ENCODE measurements around the gene SGCA. TPM values are rescaled to one million over a fixed set of nuclear protein-coding genes. Genes with fewer than 3 reads are reported as not detected.

Gene SGCA
- polyA plus RNA-seq, 1 donor: 424 TPM

- DNase-seq: no peak
Observed at GRCh38 chr17:50182783-50183420, 17.1 kb downstream of the SGCA start.

DNA sequence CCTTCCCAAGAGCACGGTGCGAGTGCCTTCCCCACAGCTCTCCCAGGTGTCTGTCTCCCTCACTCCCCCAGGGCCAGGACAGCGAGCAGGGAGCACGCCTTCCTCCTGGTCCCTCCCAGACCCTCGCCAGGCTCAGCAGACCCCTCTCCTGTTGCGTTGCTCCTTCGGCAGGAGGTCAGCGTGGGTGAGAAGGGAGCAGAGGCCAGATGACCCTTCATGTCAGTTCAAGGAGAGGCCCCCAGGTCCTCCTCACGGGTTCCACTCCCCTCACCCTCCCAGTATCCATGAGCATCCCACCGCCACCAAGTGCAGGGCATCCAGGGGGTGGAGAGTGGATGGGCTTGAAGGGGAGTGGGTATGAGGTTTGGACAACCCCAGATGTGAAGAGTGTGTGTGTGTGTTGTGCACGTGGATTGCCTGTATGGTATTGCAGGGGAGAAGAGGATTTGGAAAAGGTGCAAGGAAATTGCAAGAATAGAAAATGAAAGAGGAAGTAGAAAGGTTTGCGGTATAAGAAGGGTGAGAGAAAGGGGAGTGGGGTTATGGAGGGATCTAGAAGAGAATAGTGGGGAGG is 17.7 kb downstream of the SGCA start:
- no peak for DNase-seq

GRCh38 chr17:50184064-50184463 is 18.3 kb downstream of the SGCA start:
- DNase-seq: no peak

GRCh38 chr17:50184611-50185398 is 19.0 kb downstream of the SGCA start:
- no peak for DNase-seq

- no peak for DNase-seq
Observed at GRCh38 chr17:50185631-50186471, 20.0 kb downstream of the SGCA start.

DNA sequence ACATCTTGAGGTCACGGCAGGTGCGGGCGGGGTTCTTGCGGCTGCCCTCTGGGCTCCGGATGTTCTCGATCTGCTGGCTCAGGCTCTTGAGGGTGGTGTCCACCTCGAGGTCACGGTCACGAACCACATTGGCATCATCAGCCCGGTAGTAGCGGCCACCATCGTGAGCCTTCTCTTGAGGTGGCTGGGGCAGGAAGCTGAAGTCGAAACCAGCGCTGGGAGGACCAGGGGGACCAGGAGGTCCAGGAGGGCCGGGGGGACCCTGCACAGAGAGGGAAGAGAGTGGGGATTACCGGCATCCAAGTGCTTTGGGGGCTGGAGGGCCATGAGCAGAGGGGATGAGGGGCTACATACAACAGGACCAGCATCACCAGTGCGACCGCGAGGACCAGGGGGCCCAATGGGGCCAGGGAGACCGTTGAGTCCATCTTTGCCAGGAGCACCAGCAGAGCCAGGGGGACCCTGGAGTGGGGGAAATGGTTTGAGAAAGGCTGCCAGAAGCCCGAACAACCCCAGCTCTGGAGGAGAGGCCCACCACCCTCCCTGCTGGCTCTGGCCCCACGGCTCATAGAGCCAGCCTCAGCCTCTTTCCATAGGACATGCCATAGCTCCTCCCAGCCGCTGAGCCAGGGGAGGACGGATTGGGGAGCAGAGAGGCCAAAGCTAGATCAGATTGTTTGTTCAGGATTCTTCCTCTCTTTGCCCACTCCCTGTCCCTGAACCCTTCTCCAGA is 21.0 kb downstream of the SGCA start:
- DNase-seq: peak; percentile 86

DNA sequence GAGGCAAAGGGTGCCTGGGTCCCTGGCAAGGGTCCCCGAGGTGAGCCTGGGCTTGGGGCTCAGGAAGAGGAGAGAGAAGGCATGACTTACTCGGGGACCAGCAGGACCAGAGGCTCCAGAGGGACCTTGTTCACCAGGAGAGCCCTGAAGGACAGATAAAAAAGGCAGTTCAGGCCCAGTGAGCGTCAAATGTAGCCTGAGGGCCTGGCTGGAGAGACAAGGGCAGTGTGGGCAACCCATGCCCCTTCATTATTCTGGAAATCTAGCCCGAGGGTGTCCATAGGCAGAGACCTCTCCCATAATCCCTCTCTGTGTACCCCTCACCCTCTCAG is 21.6 kb downstream of the SGCA start:
- DNase-seq: no peak

DNA sequence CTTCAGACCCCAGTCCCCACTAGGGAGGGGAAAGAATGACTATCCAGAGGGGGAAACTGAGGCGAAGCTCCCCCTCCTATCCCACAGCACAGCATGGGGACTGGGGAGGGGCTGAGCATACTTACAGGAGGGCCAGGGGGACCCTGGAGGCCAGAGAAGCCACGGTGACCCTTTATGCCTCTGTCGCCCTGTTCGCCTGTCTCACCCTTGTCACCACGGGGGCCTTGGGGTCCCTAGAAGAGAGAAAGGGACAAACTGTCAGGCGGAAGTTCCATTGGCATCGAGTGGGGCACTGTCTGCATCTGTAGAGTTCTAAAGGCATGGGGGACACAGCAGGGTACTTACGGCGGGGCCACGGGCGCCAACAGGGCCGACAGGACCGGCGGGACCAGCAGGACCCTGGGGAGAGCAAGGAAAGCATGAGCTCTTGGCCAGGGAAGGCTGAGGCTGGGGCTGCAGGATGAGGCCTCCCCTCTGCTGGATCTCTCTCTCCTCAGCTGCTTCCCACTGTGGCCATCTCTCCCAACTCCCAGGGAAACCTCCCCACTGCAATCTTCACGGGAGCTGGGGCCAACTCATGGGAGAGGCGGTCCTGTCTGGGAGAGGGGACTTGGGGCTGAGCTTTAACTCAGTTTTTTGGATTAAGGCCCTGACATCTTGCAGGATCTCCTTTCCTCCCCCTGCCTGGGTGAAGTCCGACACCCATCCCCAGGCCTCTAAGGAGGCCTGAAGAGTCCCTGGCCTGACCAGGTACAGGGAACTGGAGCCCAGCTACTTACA is 22.1 kb downstream of the SGCA start:
- DNase-seq: peak; percentile 76

- no peak for DNase-seq
Observed at GRCh38 chr17:50188531-50188920, 22.7 kb downstream of the SGCA start.

GRCh38 chr17:50188921-50189549 is 23.2 kb downstream of the SGCA start:
- DNase-seq: peak; percentile 74

DNA sequence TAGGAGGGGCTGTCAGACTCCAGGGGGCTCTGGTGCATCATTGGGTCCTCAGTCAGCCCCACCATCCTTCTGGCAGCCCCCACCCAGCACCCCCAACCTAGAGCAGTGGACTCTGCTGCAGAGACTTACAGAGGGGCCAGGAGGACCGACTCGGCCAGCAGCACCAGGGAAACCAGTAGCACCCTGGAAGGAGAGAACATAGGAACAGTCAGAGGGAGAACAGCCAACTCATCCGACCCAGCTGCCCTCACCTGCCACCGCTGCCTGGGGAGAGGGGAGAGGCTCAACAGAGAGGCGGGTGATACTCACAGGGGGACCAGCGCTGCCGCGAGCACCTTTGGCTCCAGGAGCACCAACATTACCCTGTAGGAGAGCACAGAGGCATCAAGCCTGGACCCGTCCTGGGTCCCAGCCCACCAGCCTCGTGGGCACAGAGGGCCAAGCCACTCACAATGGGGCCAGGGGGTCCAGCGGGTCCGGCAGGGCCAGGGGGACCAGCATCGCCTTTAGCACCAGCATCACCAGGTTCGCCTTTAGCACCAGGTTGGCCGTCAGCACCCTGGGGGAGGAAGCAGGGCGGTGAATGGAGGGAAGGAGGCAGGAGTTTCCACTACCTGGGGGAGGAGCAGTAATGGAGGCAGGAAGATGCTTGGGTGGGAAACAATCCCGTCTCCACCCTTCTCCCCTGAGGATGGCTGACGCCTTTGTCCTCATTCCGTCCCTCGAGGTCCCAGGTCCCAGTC is 23.9 kb downstream of the SGCA start:
- peak; percentile 75 for DNase-seq

- DNase-seq: no peak
Observed at GRCh38 chr17:50190293-50190602, 24.4 kb downstream of the SGCA start.

GRCh38 chr17:50190603-50191358 is 25.0 kb downstream of the SGCA start:
- peak; percentile 72 for DNase-seq

- no peak for DNase-seq
Observed at GRCh38 chr17:50191359-50192143, 25.7 kb downstream of the SGCA start.

DNA sequence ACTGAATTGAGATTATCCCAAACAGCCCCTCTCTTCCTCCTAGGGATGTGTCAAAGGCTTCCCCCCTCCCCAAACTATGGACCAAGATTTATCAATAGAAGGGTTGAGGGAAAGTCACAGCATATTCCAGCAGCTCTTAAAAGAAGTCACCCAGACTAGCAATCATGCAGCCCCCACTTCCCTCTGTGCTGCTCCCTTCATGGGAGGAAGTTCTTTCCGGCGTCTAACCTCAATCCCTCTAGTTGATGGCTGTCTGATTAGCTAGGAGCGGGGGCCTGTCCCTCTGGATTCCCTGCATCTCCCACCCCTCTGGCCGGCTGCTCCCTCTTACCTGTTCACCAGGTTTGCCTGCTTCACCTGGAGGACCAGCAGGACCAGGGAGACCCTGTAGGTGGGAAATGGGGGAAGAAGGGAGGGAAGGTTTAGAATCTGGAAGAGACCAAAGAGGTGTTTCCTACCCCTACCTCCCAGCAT is 26.4 kb downstream of the SGCA start:
- DNase-seq: no peak

- DNase-seq: no peak
Observed at GRCh38 chr17:50192618-50193291, 26.9 kb downstream of the SGCA start.

DNA sequence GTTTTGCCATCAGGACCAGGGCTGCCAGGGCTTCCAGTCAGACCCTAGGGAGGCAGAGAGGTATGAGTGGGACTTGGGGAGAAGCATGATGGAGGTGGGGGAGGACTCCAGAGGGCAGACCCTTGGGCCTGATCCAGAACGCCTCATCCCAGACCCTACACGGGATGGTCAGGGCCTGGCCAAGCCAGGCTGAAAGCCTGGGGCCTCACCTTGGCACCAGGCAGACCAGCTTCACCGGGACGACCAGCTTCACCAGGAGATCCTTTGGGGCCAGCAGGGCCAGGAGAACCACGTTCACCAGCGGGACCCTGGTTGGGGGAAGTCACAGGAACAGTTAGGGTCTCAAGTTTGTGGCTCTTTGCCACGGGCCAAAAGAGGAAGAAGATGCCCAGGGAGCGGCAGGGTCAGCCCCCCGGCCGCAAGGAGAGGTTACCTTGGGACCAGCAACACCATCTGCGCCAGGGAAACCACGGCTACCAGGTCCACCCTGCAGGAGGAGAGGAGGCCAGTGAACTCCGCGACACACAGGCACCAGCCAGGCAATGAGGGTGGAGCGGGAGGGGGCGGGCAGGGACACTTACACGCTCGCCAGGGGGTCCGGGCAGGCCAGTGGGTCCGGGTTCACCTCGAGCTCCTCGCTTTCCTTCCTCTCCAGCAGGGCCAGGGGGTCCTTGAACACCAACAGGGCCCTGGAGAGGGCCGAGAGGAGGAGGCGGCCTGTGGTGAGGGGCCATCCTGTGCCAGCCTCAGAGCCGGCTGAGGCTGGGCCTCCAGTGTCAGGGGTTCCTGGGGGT is 28.5 kb downstream of the SGCA start:
- no peak for DNase-seq
